GM18517 (cell line): Measurements from ENCODE around the gene MYL6.
"Not testable (repeated sequence)": the region's sequence is repeated elsewhere in the genome, so short reads cannot be mapped to it uniquely, and the experiment has no call there.

Experiments
- ATAC-seq: cut with Tn5 transposase; IDR thresholded peaks from one replicate; pipeline ENCODE4 v1.9.1; 2021; ENCODE audit warnings: mild to moderate bottlenecking, moderate library complexity; ENCODE audit not compliant: unreplicated experiment

MYL6 gene

DNA sequence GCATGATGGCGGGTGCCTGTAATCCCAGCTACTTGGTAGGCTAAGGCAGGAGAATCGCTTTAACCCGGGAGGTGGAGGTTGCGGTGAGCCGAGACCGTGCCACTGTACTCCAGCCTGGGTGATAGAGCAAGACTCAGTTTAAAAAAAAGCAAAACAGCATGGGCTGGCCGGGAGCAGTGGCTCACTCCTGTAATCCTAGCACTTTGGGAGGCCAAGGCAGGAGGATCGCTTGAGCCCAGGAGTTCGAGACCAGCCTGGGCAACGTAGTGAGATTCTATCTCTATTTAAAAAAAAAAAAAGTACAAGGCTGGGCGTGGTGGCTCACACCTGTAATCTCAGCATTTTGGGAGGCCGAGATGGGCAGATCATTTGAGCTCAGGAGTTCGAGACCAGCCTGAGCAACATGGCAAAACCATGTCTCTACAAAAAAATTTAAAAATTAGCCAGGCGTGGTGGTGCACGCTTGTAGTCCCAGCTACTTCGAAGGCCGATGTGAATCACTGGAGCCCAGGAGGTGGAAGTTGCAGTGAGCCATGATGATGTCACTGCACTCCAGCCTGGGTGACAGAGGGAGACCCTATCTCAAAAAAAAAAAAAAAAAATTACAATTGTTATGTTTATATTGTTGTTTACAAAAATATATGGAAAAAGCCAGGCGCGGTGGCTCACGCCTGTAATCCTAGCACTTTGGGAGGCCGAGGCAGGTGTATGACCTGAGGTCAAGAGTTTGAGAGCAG lies 1.5 kb upstream of the MYL6 start:
- not testable (repeated sequence) for ATAC-seq

DNA sequence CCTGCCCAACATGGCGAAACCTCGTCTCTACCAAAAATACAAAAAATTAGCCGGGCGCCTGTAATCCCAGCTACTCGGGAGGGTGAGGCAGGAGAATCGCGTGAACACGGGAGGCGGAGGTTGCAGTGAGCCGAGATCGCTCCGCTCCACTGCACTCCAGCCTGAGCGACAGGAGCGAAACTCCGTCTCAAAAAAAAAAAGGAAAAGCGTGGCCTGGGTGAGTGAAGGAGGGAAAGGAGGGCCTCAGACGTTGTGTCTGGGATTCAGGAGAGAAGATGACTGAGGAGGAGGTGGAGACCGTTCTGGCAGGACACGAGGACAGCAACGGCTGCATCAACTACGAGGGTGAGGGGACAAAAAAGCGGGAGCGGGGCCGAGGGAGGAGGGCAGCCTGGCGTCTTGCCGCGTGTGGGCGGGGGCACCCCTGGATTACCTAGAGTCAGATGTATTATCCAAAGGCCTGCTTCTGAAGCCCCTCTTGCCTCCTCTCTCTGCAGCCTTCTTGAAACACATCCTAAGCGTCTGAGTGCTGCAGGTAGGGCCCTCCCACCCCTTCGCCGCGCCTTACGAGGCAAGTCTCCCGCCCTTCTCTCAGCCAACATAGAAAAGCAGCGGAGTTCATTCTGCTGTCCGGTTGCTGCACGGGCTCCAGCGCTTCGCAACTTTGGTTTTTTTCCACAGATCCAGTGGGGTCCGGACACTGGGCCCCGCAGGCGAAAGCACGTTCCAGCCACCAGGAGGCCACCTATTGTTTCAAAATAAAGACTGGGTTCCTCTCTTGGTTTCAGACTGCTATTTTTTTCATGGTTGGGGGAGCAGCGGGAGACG lies 744 bp upstream of the MYL6 start:
- peak; percentile 28 for ATAC-seq

DNA sequence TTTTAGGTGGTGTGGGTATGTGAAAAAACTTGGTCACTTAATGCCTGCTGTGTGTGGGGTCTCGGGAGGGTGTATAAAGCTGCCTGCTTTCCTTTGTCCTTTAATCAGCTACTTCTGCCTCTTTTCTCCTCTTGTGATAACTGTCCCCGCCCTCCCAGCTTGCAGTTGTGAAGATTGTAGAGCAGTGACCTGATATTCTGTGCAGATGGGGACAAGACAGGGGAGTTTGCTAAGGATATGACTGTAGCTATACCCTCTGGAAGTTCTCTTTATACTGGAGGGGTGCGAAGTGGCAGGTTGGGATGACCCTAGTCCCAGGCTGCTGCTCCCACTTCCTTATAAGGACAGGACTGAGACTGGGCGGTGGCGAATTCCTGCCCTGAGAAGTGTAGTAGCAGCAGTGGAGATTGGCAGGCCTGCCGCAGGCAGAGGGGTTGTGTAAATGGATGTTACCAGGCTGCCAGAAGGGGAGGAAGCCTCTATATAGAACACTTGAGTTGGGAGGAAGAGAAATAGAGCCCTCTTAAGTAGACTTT lies 835 bp downstream of the MYL6 start:
- no peak for ATAC-seq

- ATAC-seq, result no peak
Measured at GRCh38 chr12:56159482-56160192, 1.5 kb downstream of the MYL6 start.

DNA sequence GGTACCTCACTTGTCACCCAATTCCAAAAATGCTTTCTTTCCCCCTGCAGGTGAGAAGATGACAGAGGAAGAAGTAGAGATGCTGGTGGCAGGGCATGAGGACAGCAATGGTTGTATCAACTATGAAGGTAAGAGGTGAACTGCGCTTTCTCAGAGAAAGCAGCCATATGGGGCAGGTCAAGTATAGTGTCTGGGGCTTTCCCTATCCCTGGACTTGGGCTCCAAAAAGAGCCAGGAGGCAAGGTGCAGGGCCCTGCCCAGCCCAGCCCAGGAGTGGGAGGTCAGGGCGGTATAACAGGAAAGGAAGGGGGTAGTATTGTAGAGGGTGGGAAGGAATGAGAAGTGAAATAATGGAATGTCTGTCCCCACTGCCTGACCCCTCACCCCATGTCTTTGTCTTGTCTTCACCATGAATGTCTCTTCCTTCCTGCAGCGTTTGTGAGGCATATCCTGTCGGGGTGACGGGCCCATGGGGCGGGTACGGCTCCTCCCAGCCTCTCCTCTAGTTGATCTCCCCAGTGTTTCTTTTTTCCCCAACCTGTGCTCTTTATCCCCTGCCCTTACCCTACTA lies 2.1 kb downstream of the MYL6 start:
- no peak for ATAC-seq

GRCh38 chr12:56160894-56161689 lies 2.9 kb downstream of the MYL6 start:
- no peak for ATAC-seq

- no peak for ATAC-seq
Measured at GRCh38 chr12:56161690-56162351, 3.7 kb downstream of the MYL6 start.

DNA sequence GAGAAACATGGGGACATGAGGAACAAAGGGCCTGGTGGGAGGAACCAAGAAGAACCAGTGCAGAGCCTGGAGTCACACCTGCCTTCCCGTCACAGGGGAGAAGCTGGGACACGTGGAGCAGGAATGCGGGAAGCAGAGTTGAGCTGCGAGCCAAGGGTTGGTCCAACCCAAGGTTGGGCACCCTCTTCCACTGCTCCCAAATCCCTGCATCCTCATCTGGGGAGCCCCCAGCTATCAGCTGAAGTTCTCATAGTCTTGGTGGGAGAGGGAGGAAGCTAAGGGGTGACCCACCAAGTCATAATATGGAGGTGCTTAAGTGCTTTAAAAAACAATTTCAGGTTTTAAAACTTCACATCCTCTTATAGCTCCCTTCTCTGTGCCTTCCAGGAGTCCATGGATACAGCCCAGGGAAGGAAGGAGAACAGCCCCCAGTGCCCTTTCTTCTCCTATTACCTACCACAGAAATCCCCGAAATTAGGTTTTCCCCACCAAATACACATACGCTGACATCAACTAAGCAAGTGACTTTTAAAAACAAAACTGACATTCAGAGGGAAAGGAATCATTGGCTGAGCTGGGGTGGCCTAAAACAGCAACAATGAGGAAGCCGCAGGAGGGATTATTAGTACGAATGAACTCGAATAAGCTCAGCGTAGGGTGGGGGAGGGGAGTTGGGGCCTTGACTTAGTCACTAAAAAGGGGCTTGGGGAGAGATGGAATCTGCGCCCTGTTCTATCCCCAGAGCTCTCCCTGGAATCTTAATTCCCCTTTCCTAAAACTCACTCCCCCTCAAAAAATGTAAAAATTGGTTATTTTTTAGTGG lies 4.5 kb downstream of the MYL6 start:
- no peak for ATAC-seq

DNA sequence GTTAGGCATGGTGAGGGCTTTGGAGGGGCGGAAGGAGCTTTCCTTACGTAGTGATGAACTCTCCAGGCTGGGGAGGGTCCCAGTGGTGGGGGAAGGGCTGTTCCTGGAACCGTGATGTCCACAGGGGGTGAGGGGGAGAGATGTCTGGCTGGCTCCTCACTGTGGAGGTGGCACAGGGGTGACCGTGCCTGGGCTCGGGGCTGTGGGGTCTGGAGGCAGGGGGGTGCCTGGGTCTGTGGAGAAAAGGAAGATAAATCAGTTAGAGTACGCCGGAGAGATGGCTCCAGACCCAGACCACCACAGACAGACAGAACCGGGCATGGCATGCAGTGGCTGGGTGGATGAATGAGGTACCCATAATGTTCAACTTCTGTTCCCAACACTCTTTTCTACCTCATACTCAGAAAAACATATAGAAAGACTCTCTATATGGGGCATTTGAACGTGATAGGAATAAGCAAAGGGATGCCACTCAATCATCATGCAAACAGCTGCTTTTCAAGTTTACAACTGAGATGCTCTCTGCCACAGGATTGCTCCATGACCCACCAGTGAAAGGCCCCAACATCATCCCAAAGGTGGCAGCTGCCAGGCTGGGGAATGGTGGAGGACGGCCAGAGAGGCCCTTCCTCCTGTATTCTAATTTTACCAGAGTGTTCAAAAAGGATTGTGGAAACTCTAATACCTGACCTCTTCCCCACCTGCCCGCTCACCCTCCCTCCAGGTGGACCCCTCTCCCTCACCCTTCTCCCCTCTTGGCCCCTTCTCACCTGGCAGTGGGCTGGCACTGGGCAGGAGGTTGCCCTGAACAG lies 5.6 kb downstream of the MYL6 start:
- ATAC-seq, result no peak

DNA sequence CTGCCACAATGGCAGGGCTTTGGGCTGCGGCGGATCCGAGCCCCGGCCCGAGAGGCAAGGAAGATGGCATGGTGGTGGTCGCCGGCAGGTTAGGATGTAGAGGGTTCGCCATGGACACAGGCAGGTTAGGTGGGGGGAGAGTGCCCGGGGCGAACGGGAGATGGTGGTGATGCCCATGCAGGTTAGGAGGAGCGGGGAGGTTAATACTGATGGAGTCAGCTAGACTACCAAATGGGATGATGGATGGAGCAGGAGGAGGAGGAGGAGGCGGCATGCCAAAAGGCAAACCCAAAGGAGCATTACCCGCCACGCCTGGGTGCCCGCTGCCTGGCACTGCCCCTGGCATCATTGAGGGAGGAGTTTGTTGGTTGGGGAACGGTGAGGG lies 6.2 kb downstream of the MYL6 start:
- ATAC-seq, result no peak

DNA sequence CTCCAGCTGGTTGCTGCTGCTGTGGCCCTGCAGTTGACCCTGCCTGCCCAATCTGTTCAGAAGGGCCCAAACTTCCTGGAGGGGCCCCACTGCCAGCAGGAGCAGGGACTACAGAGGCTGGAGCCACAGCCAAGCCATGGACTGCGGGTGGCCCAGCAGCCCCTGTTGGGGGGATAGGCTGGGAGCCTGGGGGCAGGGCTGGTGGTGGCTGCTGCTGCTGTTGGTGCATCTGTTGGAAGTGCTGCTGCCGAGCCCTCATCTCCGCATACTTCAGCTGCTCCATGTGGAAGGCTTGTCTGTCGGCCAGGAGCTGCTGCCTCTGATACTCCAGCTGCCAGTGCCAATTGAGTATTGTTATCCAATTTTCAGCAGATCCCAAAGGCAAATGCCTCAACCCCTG lies 7.2 kb downstream of the MYL6 start:
- no peak for ATAC-seq

DNA sequence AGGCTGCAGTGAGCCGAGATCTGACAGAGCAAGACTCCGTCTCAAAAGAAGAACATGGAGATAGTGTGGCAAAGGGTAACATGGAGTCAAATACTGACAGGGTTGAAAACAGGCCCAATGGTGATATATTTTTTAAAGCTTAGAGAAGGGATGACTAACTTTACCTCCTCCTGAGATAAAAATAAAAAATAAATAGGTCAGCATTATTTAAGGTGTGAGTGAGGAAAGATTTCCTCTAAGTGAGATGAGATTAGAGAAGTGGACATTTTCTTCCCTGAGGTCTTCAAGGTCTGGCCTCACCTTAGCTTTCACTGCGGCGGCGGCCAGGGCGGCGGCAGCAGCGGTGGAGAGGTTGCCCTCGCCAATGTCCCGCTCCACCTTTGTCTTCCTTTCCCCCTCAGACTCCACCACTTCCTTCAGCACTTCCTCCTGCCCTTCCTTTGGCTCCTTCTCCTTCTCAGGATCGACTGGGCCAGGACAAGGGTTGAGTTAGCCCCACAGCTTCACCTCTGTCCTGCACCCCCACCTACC lies 11.1 kb downstream of the MYL6 start:
- no peak for ATAC-seq

- no peak for ATAC-seq
Measured at GRCh38 chr12:56172839-56173238, 14.7 kb downstream of the MYL6 start.

DNA sequence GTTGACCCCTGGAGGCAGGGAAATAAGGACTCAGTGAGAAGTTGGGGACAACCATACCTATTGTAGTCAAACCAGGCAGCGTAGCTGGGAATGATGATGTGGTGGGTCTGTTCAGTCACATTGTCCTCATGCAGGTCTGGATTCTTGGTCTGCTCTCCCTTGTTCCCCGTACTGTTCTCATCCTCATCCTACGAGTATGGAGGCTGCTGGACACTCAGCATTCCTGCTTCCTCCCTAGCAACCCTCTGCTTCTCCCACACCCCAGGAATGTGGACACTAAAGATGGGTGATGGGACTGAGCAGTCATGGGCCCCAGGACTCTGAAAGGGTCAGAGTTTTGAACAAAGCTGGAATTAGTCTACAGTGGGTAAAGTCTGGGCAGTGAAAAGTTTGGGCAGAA lies 20.2 kb downstream of the MYL6 start:
- ATAC-seq, result no peak

GRCh38 chr12:56186957-56187356 lies 28.8 kb downstream of the MYL6 start:
- no peak for ATAC-seq

GRCh38 chr12:56188131-56188777 lies 30.1 kb downstream of the MYL6 start:
- no peak for ATAC-seq

DNA sequence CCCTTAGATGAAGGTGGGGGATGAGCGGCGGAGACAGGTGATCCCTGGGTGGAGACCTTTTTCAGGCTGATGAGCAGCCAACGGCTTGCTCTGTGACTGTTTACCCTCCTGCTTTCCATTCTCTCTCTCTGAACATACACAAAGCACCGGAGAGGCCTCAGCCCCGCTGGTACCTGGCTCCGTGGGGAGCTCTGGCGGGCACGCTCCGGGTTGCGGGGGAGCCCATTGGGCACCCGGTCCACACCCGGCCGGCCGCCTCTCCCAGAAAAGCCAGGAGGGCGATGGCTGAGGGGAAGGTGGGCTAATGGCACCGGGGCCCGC lies 30.6 kb downstream of the MYL6 start:
- no peak for ATAC-seq
